Fibroblast of pulmonary artery (primary cell): ENCODE results near the gene MT1E.
"Not testable (repeated sequence)": the region's sequence is repeated elsewhere in the genome, so short reads cannot be mapped to it uniquely, and the experiment has no call there.

Source experiments
- DNase-seq: peaks from one replicate; pipeline ENCODE4 v3.0.0-alpha.2; 2010; ENCODE audit warnings: low read depth
- H3K4me3 ChIP-seq: replicated peaks from 2 replicates; pipeline ENCODE4 v1.5.1; 2011; ENCODE audit warnings: low read depth, mild to moderate bottlenecking, control low read depth, low read length, moderate library complexity
- TF ChIP-seq, protein P1 (sequence below): IDR thresholded peaks from 2 replicates; pipeline ENCODE4 v1.5.1; 2011; ENCODE audit warnings: mild to moderate bottlenecking, control low read depth, low read length, inconsistent platforms; ENCODE audit errors: missing control alignments

The MT1E gene

DNA sequence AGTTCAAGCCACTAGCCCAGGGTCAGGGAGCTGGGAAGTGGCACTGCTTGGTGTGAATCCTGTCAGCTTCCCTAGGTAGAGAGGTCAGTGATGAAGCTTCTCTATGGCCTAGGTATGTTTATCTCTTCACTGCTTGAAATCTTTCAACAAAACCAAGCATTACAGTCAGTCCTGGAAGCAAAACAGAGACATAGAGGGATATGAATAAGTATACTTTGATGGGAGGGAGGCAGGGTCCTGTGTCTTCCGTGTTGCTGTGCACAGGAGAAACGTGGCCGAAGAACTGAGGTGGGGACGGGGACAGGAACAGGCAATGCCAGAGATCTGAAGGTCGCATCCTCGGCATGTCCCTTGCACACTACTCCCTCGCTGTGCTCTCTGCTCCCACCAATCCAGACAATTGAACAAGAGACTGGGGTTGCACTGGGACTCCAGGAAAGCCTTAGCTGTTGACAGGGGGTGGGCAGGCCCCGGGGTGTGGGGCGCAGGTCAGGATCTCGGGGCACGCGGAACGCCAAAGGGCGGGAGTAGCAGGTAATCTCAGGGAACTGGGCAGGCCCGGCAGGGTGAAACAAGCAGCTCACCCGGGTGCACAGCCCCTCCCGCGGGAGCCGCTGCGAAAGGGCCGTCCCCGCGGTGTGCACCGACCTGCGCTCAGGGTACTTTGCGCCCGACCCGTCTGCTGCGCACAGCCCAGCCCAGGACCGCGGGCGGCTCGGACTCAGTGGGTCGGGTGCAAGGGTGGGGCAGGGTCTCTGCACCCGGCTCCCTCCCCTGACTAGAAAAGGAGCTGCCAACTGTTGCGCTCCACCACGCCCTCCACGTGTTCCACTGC lies 43.6 kb downstream of the MT1E start, which contains the start of gene MT1H:
Gene MT1H, plus strand, starts transcription at position 810 of the 835 bp plus-strand sequence. CDS start 71 bp downstream, outside the sequence.
- no peak within 1 kb of the TSS for H3K4me3 ChIP-seq
- no peak for DNase-seq
- TF ChIP-seq, protein P1, sequence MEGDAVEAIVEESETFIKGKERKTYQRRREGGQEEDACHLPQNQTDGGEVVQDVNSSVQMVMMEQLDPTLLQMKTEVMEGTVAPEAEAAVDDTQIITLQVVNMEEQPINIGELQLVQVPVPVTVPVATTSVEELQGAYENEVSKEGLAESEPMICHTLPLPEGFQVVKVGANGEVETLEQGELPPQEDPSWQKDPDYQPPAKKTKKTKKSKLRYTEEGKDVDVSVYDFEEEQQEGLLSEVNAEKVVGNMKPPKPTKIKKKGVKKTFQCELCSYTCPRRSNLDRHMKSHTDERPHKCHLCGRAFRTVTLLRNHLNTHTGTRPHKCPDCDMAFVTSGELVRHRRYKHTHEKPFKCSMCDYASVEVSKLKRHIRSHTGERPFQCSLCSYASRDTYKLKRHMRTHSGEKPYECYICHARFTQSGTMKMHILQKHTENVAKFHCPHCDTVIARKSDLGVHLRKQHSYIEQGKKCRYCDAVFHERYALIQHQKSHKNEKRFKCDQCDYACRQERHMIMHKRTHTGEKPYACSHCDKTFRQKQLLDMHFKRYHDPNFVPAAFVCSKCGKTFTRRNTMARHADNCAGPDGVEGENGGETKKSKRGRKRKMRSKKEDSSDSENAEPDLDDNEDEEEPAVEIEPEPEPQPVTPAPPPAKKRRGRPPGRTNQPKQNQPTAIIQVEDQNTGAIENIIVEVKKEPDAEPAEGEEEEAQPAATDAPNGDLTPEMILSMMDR = no peak

DNA sequence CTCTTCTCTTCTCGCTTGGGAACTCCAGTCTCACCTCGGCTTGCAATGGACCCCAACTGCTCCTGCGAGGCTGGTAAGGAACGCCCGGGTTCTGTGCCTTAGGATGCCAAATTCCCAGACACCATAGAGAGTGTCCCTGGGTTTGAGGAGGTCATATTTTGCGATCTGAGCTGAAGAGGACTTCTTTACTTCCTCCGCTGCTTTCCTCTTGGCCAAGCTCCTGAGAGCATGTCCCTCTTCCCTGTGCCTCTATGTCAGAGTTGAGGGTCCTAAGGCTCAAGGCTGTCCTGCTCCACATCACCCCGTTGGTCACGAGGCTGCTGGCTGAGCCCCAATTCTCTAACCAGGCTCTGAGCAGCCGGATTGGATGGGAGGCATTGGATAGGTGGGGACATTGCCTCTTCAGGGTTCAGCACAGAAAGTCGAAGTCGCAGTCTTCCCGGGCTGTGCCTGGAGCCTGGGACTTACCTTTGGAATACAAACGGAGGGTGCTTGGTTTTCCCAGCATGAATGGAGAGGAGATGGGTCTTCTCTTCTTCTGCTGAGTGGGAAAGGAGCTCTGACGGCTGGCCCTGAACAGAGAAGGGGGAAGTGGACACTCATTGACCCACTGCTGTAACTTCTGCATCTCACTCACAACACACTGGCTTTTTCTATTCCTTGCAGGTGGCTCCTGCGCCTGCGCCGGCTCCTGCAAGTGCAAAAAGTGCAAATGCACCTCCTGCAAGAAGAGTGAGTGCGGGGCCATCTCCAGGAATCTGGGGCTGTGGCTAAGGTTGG lies 44.4 kb downstream of the MT1E start:
- TF ChIP-seq, protein P1 = no peak
- H3K4me3 ChIP-seq = no peak overlapping the region
- no peak for DNase-seq

DNA sequence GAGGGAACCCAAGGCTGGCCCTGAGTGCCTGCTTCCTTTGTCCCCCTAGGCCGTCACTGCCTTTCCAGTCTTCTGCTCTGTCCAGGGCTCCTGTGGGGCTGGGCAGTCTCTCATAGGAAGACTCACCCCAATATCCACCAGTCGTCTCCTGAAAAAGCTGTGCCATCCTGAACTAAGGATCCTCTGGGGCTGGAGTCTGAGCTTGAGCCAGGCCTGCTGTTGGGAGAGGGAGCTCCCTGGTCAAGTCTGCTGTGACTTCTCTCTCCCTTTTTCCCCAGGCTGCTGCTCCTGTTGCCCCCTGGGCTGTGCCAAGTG lies 45.0 kb downstream of the MT1E start:
- no peak overlapping the region for H3K4me3 ChIP-seq
- TF ChIP-seq, protein P1 = no peak
- DNase-seq = no peak

DNA sequence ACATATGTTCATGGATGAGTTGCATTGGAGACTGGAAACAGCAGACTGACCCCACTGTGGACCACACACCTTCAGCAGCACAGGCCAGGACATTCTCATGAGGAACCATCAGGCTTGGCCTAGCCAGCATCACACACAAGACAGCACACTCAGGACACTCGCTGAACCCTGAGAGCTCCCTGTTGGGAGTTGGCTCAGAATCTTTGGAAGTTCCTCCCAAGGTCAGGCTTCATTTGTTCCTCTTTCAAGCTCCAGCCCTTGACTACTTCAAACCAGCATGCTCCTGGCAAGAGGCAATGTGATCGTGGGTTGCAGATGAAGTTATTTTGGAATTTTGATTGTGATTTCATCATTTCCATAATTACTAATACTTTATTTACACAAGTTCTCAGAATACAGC lies 46.1 kb downstream of the MT1E start:
- not testable (repeated sequence) for DNase-seq, H3K4me3 ChIP-seq

DNA sequence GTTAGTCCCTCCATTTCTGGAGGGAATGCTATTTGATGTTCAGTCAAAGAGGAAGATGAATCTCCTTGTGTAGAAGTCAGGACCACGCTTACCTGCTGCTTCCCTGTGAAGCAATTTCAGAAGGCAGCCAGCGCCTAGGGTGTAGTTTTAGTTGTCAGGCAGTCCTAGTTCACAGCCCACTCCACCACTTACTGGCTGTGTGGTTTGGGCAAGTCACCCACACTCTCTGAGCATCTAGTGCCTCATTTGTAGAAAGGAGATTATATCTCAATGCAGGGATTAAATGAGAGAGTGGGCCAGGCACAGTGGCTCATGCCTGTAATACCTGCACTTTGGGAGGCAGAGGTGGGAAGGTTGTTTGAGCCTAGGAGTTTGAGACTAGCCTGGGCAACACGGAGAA lies 46.6 kb downstream of the MT1E start:
- not testable (repeated sequence) for H3K4me3 ChIP-seq, DNase-seq

DNA sequence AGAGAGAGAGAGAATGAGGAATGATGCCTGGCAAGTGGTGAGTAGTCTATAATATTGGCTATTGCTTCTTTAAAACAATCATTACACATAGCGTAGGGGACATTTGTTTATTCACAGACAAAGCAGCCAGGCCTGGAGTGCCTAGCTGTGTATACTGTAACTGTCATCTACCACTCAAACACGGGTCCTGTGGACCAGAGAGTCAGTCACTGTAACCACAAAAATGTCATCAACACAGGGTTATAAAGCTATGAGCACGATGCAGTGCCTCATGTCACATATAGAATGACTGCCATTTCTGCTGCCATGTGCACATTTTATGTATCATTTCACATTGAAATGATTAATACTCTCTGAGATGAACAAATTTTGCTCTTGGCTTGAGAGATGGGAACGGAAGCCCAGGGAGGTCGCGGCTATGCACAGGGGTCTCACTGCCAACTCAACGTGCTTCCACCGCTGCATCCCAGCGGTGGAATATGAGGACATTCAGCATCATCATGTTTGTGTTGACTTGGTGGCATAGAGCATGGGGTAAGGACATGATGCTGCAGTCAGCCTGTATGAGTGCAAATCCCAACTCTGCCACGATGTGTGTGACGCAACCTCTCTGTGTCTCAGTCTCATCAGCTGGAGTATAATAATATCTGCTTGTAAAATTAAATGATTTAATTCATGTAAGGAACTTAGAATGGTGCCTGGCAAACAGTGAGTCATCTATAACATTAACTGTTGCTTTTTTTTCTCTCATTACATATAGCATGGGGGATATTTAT lies 47.4 kb downstream of the MT1E start:
- DNase-seq = no peak
- TF ChIP-seq, protein P1 = no peak
- H3K4me3 ChIP-seq = no peak overlapping the region

DNA sequence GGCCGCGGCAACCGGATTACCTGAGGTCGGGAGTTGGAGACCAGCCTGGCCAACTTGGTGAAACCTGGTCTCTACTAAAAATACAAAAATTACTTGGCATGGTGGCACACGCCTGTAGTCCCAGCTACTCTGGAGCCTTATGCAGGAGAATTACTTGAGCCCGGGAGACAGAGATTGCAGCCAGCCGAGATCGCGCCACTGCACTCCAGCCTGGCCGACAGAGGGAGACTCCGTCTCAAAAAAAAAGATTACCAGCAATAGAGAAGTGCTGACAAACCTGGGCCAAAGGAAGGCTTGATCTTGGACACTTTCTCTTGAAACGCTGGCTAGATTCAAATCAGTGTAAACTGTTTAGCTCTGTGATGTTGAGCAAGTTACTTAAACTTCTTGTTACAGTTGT lies 48.3 kb downstream of the MT1E start:
- TF ChIP-seq, protein P1 = peak; percentile 65
- DNase-seq = peak; percentile 42
- no peak overlapping the region for H3K4me3 ChIP-seq

DNA sequence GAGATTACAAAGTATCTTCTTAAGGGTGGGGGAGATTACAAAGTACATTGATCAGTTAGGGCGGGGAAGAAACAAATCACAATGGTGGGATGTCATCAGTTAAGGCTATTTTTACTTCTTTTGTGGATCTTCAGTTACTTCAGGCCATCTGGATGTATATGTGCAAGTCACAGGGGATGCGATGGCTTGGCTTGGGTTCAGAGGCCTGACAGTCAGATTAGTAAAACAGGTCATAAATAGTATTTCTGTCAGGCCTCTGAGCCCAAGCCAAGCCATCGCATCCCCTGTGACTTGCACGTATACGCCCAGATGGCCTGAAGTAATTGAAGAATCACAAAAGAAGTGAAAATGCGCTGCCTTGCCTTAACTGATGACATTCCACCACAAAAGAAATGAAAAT lies 49.0 kb downstream of the MT1E start:
- not testable (repeated sequence) for DNase-seq, H3K4me3 ChIP-seq
